IPS-NIHi11 (cell line): ENCODE results near the gene ARAP2.

ENCODE experiments used
- DNase-seq: peaks from one replicate; pipeline ENCODE4 v3.0.0; 2012; ENCODE audit warnings: mixed read lengths, low spot score

The ARAP2 gene

GRCh38 chr4:36256398-36256891 is 12.1 kb upstream of the ARAP2 start:
- DNase-seq, result no peak

- no peak for DNase-seq
Measured at GRCh38 chr4:36255577-36255976, 11.3 kb upstream of the ARAP2 start.

- DNase-seq, result no peak
Measured at GRCh38 chr4:36254371-36254770, 10.1 kb upstream of the ARAP2 start.

- no peak for DNase-seq
Measured at GRCh38 chr4:36251983-36252382, 7.7 kb upstream of the ARAP2 start.

- DNase-seq, result no peak
Measured at GRCh38 chr4:36249610-36250009, 5.3 kb upstream of the ARAP2 start.

GRCh38 chr4:36243355-36244256 is 708 bp downstream of the ARAP2 start:
- peak; percentile 47 for DNase-seq

GRCh38 chr4:36242629-36243354 is 1.5 kb downstream of the ARAP2 start:
- no peak for DNase-seq

GRCh38 chr4:36241771-36242170 is 2.5 kb downstream of the ARAP2 start:
- DNase-seq, result no peak

- DNase-seq, result no peak
Measured at GRCh38 chr4:36237366-36238313, 6.7 kb downstream of the ARAP2 start.

- DNase-seq, result no peak
Measured at GRCh38 chr4:36236159-36236558, 8.2 kb downstream of the ARAP2 start.

GRCh38 chr4:36235306-36235705 is 9.0 kb downstream of the ARAP2 start:
- DNase-seq, result peak; percentile 9

- no peak for DNase-seq
Measured at GRCh38 chr4:36233567-36234266, 10.6 kb downstream of the ARAP2 start.

- no peak for DNase-seq
Measured at GRCh38 chr4:36230534-36230933, 13.8 kb downstream of the ARAP2 start.

- no peak for DNase-seq
Measured at GRCh38 chr4:36227913-36228312, 16.4 kb downstream of the ARAP2 start.

- DNase-seq, result no peak
Measured at GRCh38 chr4:36226430-36227227, 17.7 kb downstream of the ARAP2 start.

GRCh38 chr4:36224972-36225903 is 19.1 kb downstream of the ARAP2 start:
- no peak for DNase-seq

- DNase-seq, result no peak
Measured at GRCh38 chr4:36222702-36223101, 21.6 kb downstream of the ARAP2 start.

- no peak for DNase-seq
Measured at GRCh38 chr4:36220776-36221175, 23.5 kb downstream of the ARAP2 start.

GRCh38 chr4:36218121-36218520 is 26.2 kb downstream of the ARAP2 start:
- DNase-seq, result no peak
